Colonic mucosa (tissue), 4 donors: Measurements from ENCODE around the gene SEC11A. TPM values are rescaled to one million over a fixed set of nuclear protein-coding genes. Genes with fewer than 3 reads are reported as not detected.

Experiments used
- DNase-seq: peaks from one replicate; pipeline ENCODE4 v3.0.0-alpha.2; 2020
- H3K27ac ChIP-seq: fragments of 200-600 bp; one replicate; pipeline ENCODE4 v1.8.0; 2021
- H3K27me3 ChIP-seq: fragments of 200-600 bp; one replicate; pipeline ENCODE4 v1.8.0; 2021
- H3K36me3 ChIP-seq: fragments of 200-600 bp; one replicate; pipeline ENCODE4 v1.8.0; 2021
- H3K4me1 ChIP-seq: fragments of 200-600 bp; one replicate; pipeline ENCODE4 v1.8.0; 2021; ENCODE audit warnings: mild to moderate bottlenecking
- H3K4me3 ChIP-seq: fragments of 200-600 bp; one replicate; pipeline ENCODE4 v1.8.0; 2021
- H3K9ac ChIP-seq, 2 donors: one replicate each; pipeline ENCODE4 v1.7.0; 2013; ENCODE audit warnings: control low read depth in 2 of 2, low read depth in 2 of 2, low read length in 2 of 2
- H3K9me3 ChIP-seq: fragments of 200-600 bp; one replicate; pipeline ENCODE4 v1.8.0; 2021
- CTCF ChIP-seq: fragments of 200-600 bp; IDR thresholded peaks from one replicate; pipeline ENCODE4 v1.8.0; 2022; ENCODE audit warnings: antibody characterized with exemption, mild to moderate bottlenecking
- intact Hi-C: fragments of 100-400 bp; cut with DNase I; formaldehyde crosslinking; loops from one replicate; pipeline ENCODE4 v1.14.1; 2022
- total RNA-seq, 2 donors: library from RNA; stranded (reverse); fragmentation: NEBNext Ultra II Directional in 1 of 2; extraction: Animal tissue kit (Norgen Biotek cat#: 25700) in 1 of 2; gene quantifications; one replicate each; pipeline ENCODE4 v1.2.1, GENCODE V29; 2021
- donor health status: healthy.
- donor health status: DM: no; HTN: no; CAD: no.
- donor health status: DM: no; HTN: no; CAD: no.

Gene SEC11A
- total RNA-seq, 2 donors from 2014 or later: 146 to 154 TPM

GRCh38 chr15:84669726-84670125 is 46.2 kb downstream of the SEC11A start:
- no peak overlapping the region for H3K27ac ChIP-seq
- DNase-seq: no peak
- H3K4me1 ChIP-seq: no peaks in the 10 kb centered on the region
- H3K9me3 ChIP-seq: no peaks in the 10 kb centered on the region
- no peaks in the 10 kb centered on the region for H3K36me3 ChIP-seq
- no peak for TF ChIP-seq CTCF
- no peak overlapping the region for H3K9ac ChIP-seq
- intact Hi-C loops: no loop called here
- H3K27me3 ChIP-seq: no peaks in the 10 kb centered on the region
- H3K4me3 ChIP-seq: no peak overlapping the region

DNA sequence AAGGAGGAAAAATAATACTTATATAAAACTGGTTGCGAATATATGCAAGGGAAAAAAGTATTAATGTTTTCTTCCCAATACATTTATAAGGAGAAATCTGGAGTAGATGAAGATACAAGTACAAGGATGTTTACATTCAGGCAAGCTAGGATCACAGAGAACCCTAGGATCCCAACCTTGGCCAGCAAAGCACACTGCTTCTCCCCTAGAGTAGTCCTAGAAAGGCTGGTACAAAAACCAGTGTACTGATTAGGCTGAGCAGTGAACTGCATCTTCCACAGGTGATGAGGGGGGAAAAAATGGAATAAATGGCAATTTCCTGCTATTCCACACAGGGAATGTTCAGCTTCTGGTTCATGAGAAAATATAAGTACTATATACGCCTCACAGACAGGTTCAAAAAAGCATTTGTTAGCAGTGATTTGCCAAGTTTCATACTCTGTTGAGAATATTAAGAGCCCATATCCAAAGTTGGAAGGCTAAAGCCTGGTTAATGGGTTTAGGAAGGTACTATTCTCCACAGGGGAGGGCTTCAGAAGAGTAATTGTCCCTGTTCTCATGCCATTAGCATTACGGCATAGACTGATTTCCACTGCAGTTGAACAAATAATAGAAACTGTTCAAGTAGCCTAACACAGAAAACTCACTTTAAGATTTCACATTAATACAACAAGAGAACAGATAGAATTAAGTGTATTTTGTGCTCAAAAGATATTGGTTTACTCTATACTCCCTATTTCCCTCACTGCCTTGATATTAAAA is 47.5 kb downstream of the SEC11A start:
- no peak for DNase-seq
- no peaks in the 10 kb centered on the region for H3K27me3 ChIP-seq
- intact Hi-C loops: no loop called here
- H3K4me1 ChIP-seq: no peaks in the 10 kb centered on the region
- no peak overlapping the region for H3K4me3 ChIP-seq
- no peak overlapping the region for H3K27ac ChIP-seq
- H3K9ac ChIP-seq: no peak overlapping the region
- H3K9me3 ChIP-seq: no peaks in the 10 kb centered on the region
- TF ChIP-seq CTCF: no peak
- H3K36me3 ChIP-seq: no peaks in the 10 kb centered on the region

DNA sequence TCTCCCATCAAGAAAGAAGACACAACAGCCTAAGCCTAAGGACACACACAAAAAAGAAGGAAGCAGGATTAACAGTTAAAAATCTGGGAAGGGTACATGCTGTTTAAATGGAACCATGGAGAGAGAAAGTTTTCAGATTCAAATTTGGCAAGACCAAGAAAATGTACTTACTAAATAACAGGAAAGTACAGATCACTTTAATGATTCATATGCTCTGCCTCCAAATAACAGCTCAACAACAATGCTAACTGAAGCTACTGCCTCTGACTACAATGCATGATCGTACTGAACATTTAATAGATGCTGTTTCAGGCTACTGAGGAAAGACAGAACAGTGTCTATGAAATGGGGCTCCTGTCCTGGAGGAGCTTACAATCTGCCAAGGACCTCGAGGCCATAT is 49.6 kb downstream of the SEC11A start:
- intact Hi-C loops: no loop called here

GRCh38 chr15:84661001-84661400 is 54.9 kb downstream of the SEC11A start:
- Histone ChIP-seq H3K27ac (no peak overlapping the region), H3K9ac (no peak overlapping the region), H3K36me3 (no peaks in the 10 kb centered on the region), H3K9me3 (no peaks in the 10 kb centered on the region), H3K4me1 (no peaks in the 10 kb centered on the region), H3K4me3 (no peak overlapping the region), H3K27me3 (no peaks in the 10 kb centered on the region)
- intact Hi-C loops: no loop called here
- no peak for TF ChIP-seq CTCF
- DNase-seq: no peak

More for the DNA sequence above, 49.6 kb downstream of the SEC11A start:
- Histone ChIP-seq H3K9me3 (no peaks in the 10 kb centered on the region), H3K4me3 (no peak overlapping the region), H3K27me3 (no peaks in the 10 kb centered on the region), H3K36me3 (no peaks in the 10 kb centered on the region), H3K9ac (no peak overlapping the region), H3K4me1 (no peaks in the 10 kb centered on the region), H3K27ac (no peak overlapping the region)
- no peak for TF ChIP-seq CTCF
- DNase-seq: no peak

GRCh38 chr15:84659904-84660781 is 55.8 kb downstream of the SEC11A start:
- H3K27ac ChIP-seq: no peak overlapping the region
- H3K27me3 ChIP-seq: no peaks in the 10 kb centered on the region
- intact Hi-C loops: loop anchor here (10.0 kb wide), 1 partner anchor 55 kb away; the partner anchor contains the start of gene SEC11A
- H3K4me3 ChIP-seq: no peak overlapping the region
- H3K4me1 ChIP-seq: no peaks in the 10 kb centered on the region
- DNase-seq: no peak
- H3K36me3 ChIP-seq: no peaks in the 10 kb centered on the region
- H3K9me3 ChIP-seq: no peaks in the 10 kb centered on the region
- no peak overlapping the region for H3K9ac ChIP-seq
- TF ChIP-seq CTCF: no peak
